Endothelial cell of umbilical vein (primary cell): ENCODE measurements around the gene CBL. TPM values are rescaled to one million over a fixed set of nuclear protein-coding genes. Genes with fewer than 3 reads are reported as not detected.

ENCODE experiments used
- BruUV-seq: library from RNA; stranded (reverse); fragments of 400-500 nt; replicated peaks from 2 replicates; lab custom pipeline; 2021; lab: Mats Ljungman, UMichigan
- CTCF ChIA-PET: fragments of 300-600, 350-600 bp; sonication (Branson Sonifier 250); formaldehyde crosslinking; loops from one replicate; lab custom pipeline; 2021; ENCODE audit warnings: antibody characterized with exemption, inconsistent platforms; lab: Charles Lee
- POLR2A ChIA-PET: fragments of 300-600, 350-600 bp; sonication (Branson Sonifier 250); formaldehyde crosslinking; loops from one replicate; lab custom pipeline; 2021; ENCODE audit warnings: antibody characterized with exemption, inconsistent platforms; lab: Charles Lee
- DNase-seq: peaks from one replicate; pipeline ENCODE4 v3.0.0-alpha.2; 2011; ENCODE audit warnings: low read depth, low spot score
- FAIRE-seq: peaks from 2 replicates; lab custom pipeline; 2011; peaks lifted over from hg19 to GRCh38; lab: Jason Lieb, UNC
- H2AFZ ChIP-seq: 2 replicates; pipeline ENCODE4 v1.6.0; 2012; ENCODE audit warnings: low read depth, low read length, control low read depth, inconsistent platforms
- H3K27ac ChIP-seq: 2 replicates; pipeline ENCODE4 v1.5.1; 2011; ENCODE audit warnings: low read depth, mild to moderate bottlenecking, control low read depth, low read length, moderate library complexity; ENCODE audit not compliant: insufficient read depth
- H3K27me3 ChIP-seq, 2 experiments: 2 replicates each; pipeline versions ENCODE4 v1.6.0 to v1.6.1; 2011; ENCODE audit warnings: low read length in 2 of 2, mixed read lengths in 1 of 2; ENCODE audit not compliant: control insufficient read depth in 2 of 2, insufficient read depth in 2 of 2
- H3K36me3 ChIP-seq, 2 experiments: 2 replicates in 1 of 2; 3 replicates in 1 of 2; pipeline ENCODE4 v1.5.1; 2011; ENCODE audit warnings: low read length in 2 of 2, mild to moderate bottlenecking in 1 of 2, moderate library complexity in 1 of 2; ENCODE audit not compliant: control insufficient read depth in 2 of 2, insufficient read depth in 2 of 2; ENCODE audit errors: extremely low read depth in 1 of 2
- H3K4me1 ChIP-seq: 3 replicates; pipeline ENCODE4 v1.5.1; 2011; ENCODE audit warnings: mild to moderate bottlenecking, low read length; ENCODE audit not compliant: control insufficient read depth, insufficient read depth; ENCODE audit errors: extremely low read depth
- H3K4me2 ChIP-seq: 2 replicates; pipeline ENCODE4 v1.6.1; 2011; ENCODE audit warnings: low read length, control low read depth, mixed read lengths; ENCODE audit not compliant: insufficient read depth
- H3K4me3 ChIP-seq, 3 experiments: fragments of 200-600 bp in 1 of 3; sonication (generic), shearing (Covaris generic) in 1 of 3; replicated peaks in 1 of 3; 2 replicates each; pipeline ENCODE4 v1.5.1; 2011 to 2016; ENCODE audit warnings: control low read depth in 3 of 3, low read length in 3 of 3, mild to moderate bottlenecking in 2 of 3, inconsistent platforms in 1 of 3, low read depth in 1 of 3, moderate library complexity in 1 of 3; ENCODE audit not compliant: insufficient read depth in 1 of 3
- H3K79me2 ChIP-seq: 2 replicates; pipeline ENCODE4 v1.6.0; 2012; ENCODE audit warnings: low read length, inconsistent platforms; ENCODE audit not compliant: control insufficient read depth, insufficient read depth
- H3K9ac ChIP-seq: replicated peaks from 2 replicates; pipeline ENCODE3; 2011; ENCODE audit warnings: low read length, control low read depth; ENCODE audit not compliant: insufficient read depth; ENCODE audit errors: extremely low read depth
- H3K9me1 ChIP-seq: replicated peaks from 3 replicates; pipeline ENCODE4 v1.6.0; 2011; ENCODE audit warnings: mild to moderate bottlenecking, low read length; ENCODE audit not compliant: control insufficient read depth, insufficient read depth; ENCODE audit errors: extremely low read depth
- H3K9me3 ChIP-seq: replicated peaks from 2 replicates; pipeline ENCODE4 v1.5.1; 2012; ENCODE audit warnings: low read length, inconsistent platforms; ENCODE audit not compliant: control insufficient read depth, insufficient read depth
- H4K20me1 ChIP-seq: replicated peaks from 2 replicates; pipeline ENCODE3; 2011; ENCODE audit warnings: mild to moderate bottlenecking, low read length; ENCODE audit not compliant: control insufficient read depth, insufficient read depth; ENCODE audit errors: extremely low read depth
- CTCF ChIP-seq, 2 donors: IDR thresholded peaks; 1 replicate in 1 of 2; 2 replicates in 1 of 2; pipeline ENCODE4 v1.5.1; 2011; ENCODE audit warnings: low read length in 2 of 2, mild to moderate bottlenecking in 2 of 2, moderate library complexity in 2 of 2, control low read depth in 1 of 2, inconsistent platforms in 1 of 2, low read depth in 1 of 2; ENCODE audit not compliant: insufficient read depth in 1 of 2; ENCODE audit errors: extremely low read depth in 1 of 2
- EZH2 ChIP-seq: IDR thresholded peaks from 2 replicates; pipeline ENCODE4 v1.6.1; 2012; ENCODE audit warnings: borderline replicate concordance, low read depth, mild to moderate bottlenecking, moderate library complexity, low read length, inconsistent platforms; ENCODE audit not compliant: severe bottlenecking
- FOS ChIP-seq: IDR thresholded peaks from 2 replicates; pipeline ENCODE4 v1.6.1; 2011; ENCODE audit warnings: mild to moderate bottlenecking, low read length, moderate library complexity, borderline replicate concordance; ENCODE audit not compliant: insufficient read depth
- GATA2 ChIP-seq: IDR thresholded peaks from 2 replicates; pipeline ENCODE4 v1.7.0; 2011; ENCODE audit warnings: low read depth, mild to moderate bottlenecking, moderate library complexity, mixed read lengths, low read length; ENCODE audit not compliant: insufficient read length, insufficient read depth
- JUN ChIP-seq: IDR thresholded peaks from 2 replicates; pipeline ENCODE4 v1.6.1; 2011; ENCODE audit warnings: borderline replicate concordance, low read depth; ENCODE audit not compliant: insufficient read length, insufficient read depth
- MAX ChIP-seq: IDR thresholded peaks from 2 replicates; pipeline ENCODE4 v1.6.1; 2011; ENCODE audit not compliant: insufficient read depth, insufficient read length
- MYC ChIP-seq: IDR thresholded peaks from one replicate; pipeline ENCODE4 v1.6.1; 2011; ENCODE audit warnings: mild to moderate bottlenecking, low read depth, low read length
- POLR2A ChIP-seq: IDR thresholded peaks from 2 replicates; pipeline ENCODE4 v1.6.1; 2012; ENCODE audit warnings: low read depth, mild to moderate bottlenecking, control low read depth, low read length
- POLR2AphosphoS5 ChIP-seq: IDR thresholded peaks from 2 replicates; pipeline ENCODE4 v1.6.1; 2012; ENCODE audit warnings: low read depth, mild to moderate bottlenecking, control low read depth, low read length, moderate library complexity; ENCODE audit not compliant: insufficient read depth
- dilution Hi-C: fragments of 300-500 bp; cut with MboI; formaldehyde crosslinking; loops from one replicate; pipeline ENCODE4 v1.15.0; 2019; ENCODE audit warnings: low sequenced_read_pairs; ENCODE audit not compliant: extremely low pct_ligation_motif_present
- intact Hi-C: fragments of 100-400 bp; cut with micrococcal nuclease; formaldehyde crosslinking; loops from one replicate; pipeline ENCODE4 v1.10.0; 2022
- polyA plus RNA-seq, 4 experiments: library from polyadenylated mRNA; depleted of rRNA in 3 of 4; stranded (reverse) in 3 of 4; unstranded in 1 of 4; fragments of >200 nt; gene quantifications; 2 replicates each; pipeline versions ENCODE4 v1.2.1 to v1.2.3, GENCODE V29; 2011 to 2012; ENCODE audit warnings: missing spikeins in 1 of 4
- total RNA-seq: library from RNA; stranded (reverse); gene quantifications from 2 replicates; pipeline ENCODE4 v1.2.3, GENCODE V29; 2021

CBL gene
- total and polyA plus RNA-seq, 2 donors (not counting 3 experiments of a cell fraction or from before 2014, with no cell fraction given) = 15.5 to 41.5 TPM

- H3K9me3 ChIP-seq = no peaks in the 10 kb centered on the region
- no peak overlapping the region for H3K9ac ChIP-seq
- intact Hi-C loops = no loop called here
- ChIA-PET CTCF (interaction anchor here (2.3 kb wide), 1 partner anchor 13 kb away, joined by 17 read pairs; no protein-coding TSS in a partner anchor), POLR2A (no interaction called here)
- no peak overlapping the region for H2AFZ ChIP-seq
- H3K9me1 ChIP-seq = no peaks in the 10 kb centered on the region
- no peaks in the 10 kb centered on the region for H4K20me1 ChIP-seq
- H3K36me3 ChIP-seq = peaks cover 0 to 2% of the 10 kb centered on the region in 2 experiments
- dilution Hi-C loops = no loop called here
- peaks cover 23% of the 10 kb centered on the region for H3K79me2 ChIP-seq
- H3K4me2 ChIP-seq = peak overlapping the region; percentile 58
- no peaks in the 10 kb centered on the region for H3K27me3 ChIP-seq
- no peak overlapping the region for H3K4me3 ChIP-seq
- TF ChIP-seq JUN (no peak), CTCF (IDR thresholded peaks at IDR 0.05; ENCODE audit: extremely low read depth in 1 of 2, insufficient read depth in 1 of 2, low read depth in 1 of 2, low read length in 2 of 2) (no peak), POLR2A (no peak), POLR2AphosphoS5 (no peak), MYC (no peak), GATA2 (no peak), FOS (no peak), MAX (no peak), EZH2 (no peak)
- BruUV-seq = no TSS peak
- H3K27ac ChIP-seq = no peak overlapping the region
- FAIRE-seq = no peak
- peaks cover 37% of the 10 kb centered on the region for H3K4me1 ChIP-seq
- DNase-seq = no peak
These were observed 129.8 kb downstream of the CBL start for GRCh38 chr11:119335655-119336543.
